HepG2 (cell line): ENCODE results near the gene NEURL1B. TPM values are rescaled to one million over a fixed set of nuclear protein-coding genes. Genes with fewer than 3 reads are reported as not detected.

Experiments
- BCL3 ChIP-seq: sonication (generic); formaldehyde crosslinking; IDR thresholded peaks from 2 replicates; pipeline ENCODE4 v1.5.1; 2020; ENCODE audit warnings: mild to moderate bottlenecking, missing genetic modification reagents, moderate library complexity
- EEA1 ChIP-seq: sonication (generic); formaldehyde crosslinking; IDR thresholded peaks from 2 replicates; pipeline ENCODE4 v1.5.1; 2020; ENCODE audit warnings: mild to moderate bottlenecking, missing genetic modification reagents, borderline replicate concordance
- KLF15 ChIP-seq: sonication (generic); formaldehyde crosslinking; IDR thresholded peaks from 2 replicates; pipeline ENCODE4 v1.8.1; 2023; ENCODE audit warnings: borderline replicate concordance, mild to moderate bottlenecking, inconsistent platforms, missing genetic modification reagents, mixed read lengths
- POLR2AphosphoS5 ChIP-seq: IDR thresholded peaks from 2 replicates; pipeline ENCODE4 v1.6.1; 2012; ENCODE audit warnings: low read depth, low read length
- SOX5 ChIP-seq: IDR thresholded peaks from 2 replicates; pipeline ENCODE4 v1.6.1; 2016; ENCODE audit warnings: borderline replicate concordance
- U2AF1 ChIP-seq: fragments of 200-400 bp; formaldehyde crosslinking; optimal IDR thresholded peaks from 2 replicates; pipeline ENCODE3; 2017; ENCODE audit warnings: mild to moderate bottlenecking, low read depth, low read length
- ZNF124 ChIP-seq: sonication (generic); formaldehyde crosslinking; IDR thresholded peaks from 2 replicates; pipeline ENCODE4 v1.4.0; 2020; ENCODE audit warnings: missing genetic modification reagents
- ZNF331 ChIP-seq: sonication (generic); formaldehyde crosslinking; IDR thresholded peaks from 2 replicates; pipeline ENCODE4 v1.4.0; 2020; ENCODE audit warnings: missing genetic modification reagents
- ZNF510 ChIP-seq: sonication (generic); formaldehyde crosslinking; IDR thresholded peaks from 2 replicates; pipeline ENCODE4 v1.4.0; 2020; ENCODE audit warnings: low read depth, mild to moderate bottlenecking, missing genetic modification reagents
- ZNF646 ChIP-seq: sonication (generic); formaldehyde crosslinking; IDR thresholded peaks from 2 replicates; pipeline ENCODE4 v1.9.0; 2021; ENCODE audit warnings: mild to moderate bottlenecking, missing genetic modification reagents
- ZNF766 ChIP-seq: sonication (generic); formaldehyde crosslinking; IDR thresholded peaks from 2 replicates; pipeline ENCODE4 v1.5.0; 2020; ENCODE audit warnings: missing genetic modification reagents, borderline replicate concordance
- ZZZ3 ChIP-seq: sonication (generic); formaldehyde crosslinking; IDR thresholded peaks from 2 replicates; pipeline ENCODE4 v1.4.0; 2020; ENCODE audit warnings: missing genetic modification reagents, mild to moderate bottlenecking, borderline replicate concordance
- polyA plus RNA-seq, 8 experiments: library from polyadenylated mRNA; depleted of rRNA in 3 of 8; stranded (reverse) in 7 of 8; unstranded in 1 of 8; fragments of >200 nt; fragmentation: Illumina TruSeq in 4 of 8; extraction: Trizol in 4 of 8; gene quantifications; 2 replicates each; pipeline versions ENCODE4 v1.2.1 to v1.2.3, GENCODE V29; 2011 to 2016; ENCODE audit warnings: low read depth in 4 of 8, missing spikeins in 1 of 8, mixed read lengths in 1 of 8; ENCODE audit not compliant: insufficient read depth in 1 of 8
- total RNA-seq, 5 experiments: library from RNA; depleted of rRNA; stranded (reverse); fragments of >200 nt; fragmentation: Illumina TruSeq; extraction: Trizol; gene quantifications; 2 replicates each; pipeline ENCODE4 v1.2.3, GENCODE V29; 2016; ENCODE audit warnings: low read depth in 1 of 5
- TF ChIP-seq, protein P1 (sequence below): sonication (generic); formaldehyde crosslinking; IDR thresholded peaks from one replicate; pipeline ENCODE4 v1.5.1; 2020; ENCODE audit warnings: mild to moderate bottlenecking, missing genetic modification reagents; ENCODE audit errors: not compliant biosample characterization

The NEURL1B gene
- total and polyA plus RNA-seq, 2 of the 13 experiments (the other 11 are each of a cell fraction or from before 2014, with no cell fraction given) = 0.09 to 0.13 TPM

DNA sequence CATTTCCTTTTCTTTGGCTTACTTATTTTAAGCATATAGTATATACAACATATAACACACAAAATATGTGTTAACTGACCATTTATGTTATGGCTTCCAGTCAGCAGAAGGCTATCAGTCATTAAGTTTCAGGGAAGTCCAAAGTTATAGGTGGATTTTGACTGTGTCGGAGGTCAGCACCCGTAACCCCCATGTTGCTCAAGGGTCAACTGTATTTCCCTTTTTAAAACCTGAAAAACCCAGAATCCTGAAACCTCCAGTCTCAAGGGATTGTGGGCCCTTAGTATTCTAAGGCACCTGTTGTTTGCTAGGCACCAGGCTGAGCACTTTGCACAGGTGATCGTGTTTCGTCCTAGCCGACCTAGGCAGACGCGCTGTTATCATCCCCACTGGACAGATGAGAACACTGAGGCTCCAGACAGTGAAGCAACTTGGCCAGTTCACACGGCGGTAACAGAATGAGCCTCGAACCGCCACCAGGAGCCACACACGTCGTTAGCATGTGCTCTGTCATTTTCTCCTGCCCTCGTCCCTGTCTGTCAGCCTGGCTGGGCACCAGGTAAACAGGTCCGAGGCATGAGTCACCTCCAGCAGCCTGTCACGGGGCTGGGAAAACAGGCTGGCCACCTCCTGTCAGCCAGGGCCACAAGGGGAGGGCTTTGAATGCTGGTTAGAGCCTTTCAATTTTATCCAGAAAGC lies 90.1 kb downstream of the NEURL1B start (continued):
- TF ChIP-seq ZNF510 = peak; percentile 69; the same call in 1 of the 2 replicates
- TF ChIP-seq SOX5 (CRISPR knock-in tag) = peak; percentile 84
- no peak for TF ChIP-seq U2AF1
- TF ChIP-seq BCL3 (CRISPR knock-in tag) = peak; percentile 96
- TF ChIP-seq ZNF646 = no peak
- TF ChIP-seq, protein P1, sequence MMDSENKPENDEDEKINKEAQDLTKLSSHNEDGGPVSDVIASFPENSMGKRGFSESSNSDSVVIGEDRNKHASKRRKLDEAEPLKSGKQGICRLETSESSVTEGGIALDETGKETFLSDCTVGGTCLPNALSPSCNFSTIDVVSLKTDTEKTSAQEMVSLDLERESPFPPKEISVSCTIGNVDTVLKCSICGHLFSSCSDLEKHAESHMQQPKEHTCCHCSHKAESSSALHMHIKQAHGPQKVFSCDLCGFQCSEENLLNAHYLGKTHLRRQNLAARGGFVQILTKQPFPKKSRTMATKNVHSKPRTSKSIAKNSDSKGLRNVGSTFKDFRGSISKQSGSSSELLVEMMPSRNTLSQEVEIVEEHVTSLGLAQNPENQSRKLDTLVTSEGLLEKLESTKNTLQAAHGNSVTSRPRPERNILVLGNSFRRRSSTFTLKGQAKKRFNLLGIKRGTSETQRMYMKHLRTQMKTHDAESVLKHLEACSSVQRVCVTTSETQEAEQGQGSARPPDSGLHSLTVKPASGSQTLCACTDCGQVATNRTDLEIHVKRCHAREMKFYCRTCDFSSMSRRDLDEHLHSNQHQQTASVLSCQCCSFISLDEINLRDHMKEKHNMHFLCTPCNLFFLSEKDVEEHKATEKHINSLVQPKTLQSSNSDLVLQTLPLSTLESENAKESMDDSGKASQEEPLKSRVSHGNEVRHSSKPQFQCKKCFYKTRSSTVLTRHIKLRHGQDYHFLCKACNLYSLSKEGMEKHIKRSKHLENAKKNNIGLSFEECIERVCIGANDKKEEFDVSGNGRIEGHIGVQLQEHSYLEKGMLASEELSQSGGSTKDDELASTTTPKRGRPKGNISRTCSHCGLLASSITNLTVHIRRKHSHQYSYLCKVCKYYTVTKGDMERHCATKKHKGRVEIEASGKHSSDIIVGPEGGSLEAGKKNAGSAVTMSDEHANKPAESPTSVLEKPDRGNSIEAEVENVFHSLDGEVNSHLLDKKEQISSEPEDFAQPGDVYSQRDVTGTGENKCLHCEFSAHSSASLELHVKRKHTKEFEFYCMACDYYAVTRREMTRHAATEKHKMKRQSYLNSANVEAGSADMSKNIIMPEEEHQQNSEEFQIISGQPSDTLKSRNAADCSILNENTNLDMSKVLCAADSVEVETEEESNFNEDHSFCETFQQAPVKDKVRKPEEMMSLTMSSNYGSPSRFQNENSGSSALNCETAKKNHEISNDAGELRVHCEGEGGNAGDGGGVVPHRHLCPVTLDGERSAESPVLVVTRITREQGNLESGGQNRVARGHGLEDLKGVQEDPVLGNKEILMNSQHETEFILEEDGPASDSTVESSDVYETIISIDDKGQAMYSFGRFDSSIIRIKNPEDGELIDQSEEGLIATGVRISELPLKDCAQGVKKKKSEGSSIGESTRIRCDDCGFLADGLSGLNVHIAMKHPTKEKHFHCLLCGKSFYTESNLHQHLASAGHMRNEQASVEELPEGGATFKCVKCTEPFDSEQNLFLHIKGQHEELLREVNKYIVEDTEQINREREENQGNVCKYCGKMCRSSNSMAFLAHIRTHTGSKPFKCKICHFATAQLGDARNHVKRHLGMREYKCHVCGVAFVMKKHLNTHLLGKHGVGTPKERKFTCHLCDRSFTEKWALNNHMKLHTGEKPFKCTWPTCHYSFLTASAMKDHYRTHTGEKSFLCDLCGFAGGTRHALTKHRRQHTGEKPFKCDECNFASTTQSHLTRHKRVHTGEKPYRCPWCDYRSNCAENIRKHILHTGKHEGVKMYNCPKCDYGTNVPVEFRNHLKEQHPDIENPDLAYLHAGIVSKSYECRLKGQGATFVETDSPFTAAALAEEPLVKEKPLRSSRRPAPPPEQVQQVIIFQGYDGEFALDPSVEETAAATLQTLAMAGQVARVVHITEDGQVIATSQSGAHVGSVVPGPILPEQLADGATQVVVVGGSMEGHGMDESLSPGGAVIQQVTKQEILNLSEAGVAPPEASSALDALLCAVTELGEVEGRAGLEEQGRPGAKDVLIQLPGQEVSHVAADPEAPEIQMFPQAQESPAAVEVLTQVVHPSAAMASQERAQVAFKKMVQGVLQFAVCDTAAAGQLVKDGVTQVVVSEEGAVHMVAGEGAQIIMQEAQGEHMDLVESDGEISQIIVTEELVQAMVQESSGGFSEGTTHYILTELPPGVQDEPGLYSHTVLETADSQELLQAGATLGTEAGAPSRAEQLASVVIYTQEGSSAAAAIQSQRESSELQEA (CRISPR knock-in tag) = no peak
- peak; percentile 82; the same call in 1 of the 2 replicates for TF ChIP-seq ZNF766 (CRISPR knock-in tag)
- no peak for TF ChIP-seq KLF15
- no peak for TF ChIP-seq EEA1 (CRISPR knock-in tag)
- TF ChIP-seq POLR2AphosphoS5 = no peak
- peak; percentile 62 for TF ChIP-seq ZNF331 (CRISPR knock-in tag)
- no peak for TF ChIP-seq ZNF124 (CRISPR knock-in tag)
- TF ChIP-seq ZZZ3 (CRISPR knock-in tag) = peak; percentile 92
